Trophoblast cell (in vitro differentiated cells and primary cell): ENCODE data around the gene IL1RAPL1.

ENCODE experiments used
- DNase-seq, 2 donors: peaks; one replicate each; pipeline ENCODE4 v3.0.0-alpha.2; 2016
- H2AFZ ChIP-seq: 2 replicates; pipeline ENCODE4 v1.6.1; 2013; ENCODE audit warnings: low read length, moderate library complexity, mild to moderate bottlenecking; ENCODE audit not compliant: insufficient read depth, poor library complexity
- H2AK5ac ChIP-seq: 2 replicates; pipeline ENCODE4 v1.6.1; 2013; ENCODE audit warnings: mild to moderate bottlenecking, low read length
- H2BK120ac ChIP-seq: 2 replicates; pipeline ENCODE4 v1.6.1; 2013; ENCODE audit warnings: low read length, mild to moderate bottlenecking, moderate library complexity; ENCODE audit not compliant: insufficient read depth, poor library complexity
- H2BK12ac ChIP-seq: 2 replicates; pipeline ENCODE4 v1.6.1; 2013; ENCODE audit warnings: mild to moderate bottlenecking, low read length, moderate library complexity
- H2BK5ac ChIP-seq: 2 replicates; pipeline ENCODE4 v1.6.1; 2013; ENCODE audit warnings: low read length, low read depth, moderate library complexity, mild to moderate bottlenecking; ENCODE audit not compliant: poor library complexity
- H3K14ac ChIP-seq: 2 replicates; pipeline ENCODE4 v1.6.1; 2013; ENCODE audit warnings: mild to moderate bottlenecking, low read length
- H3K18ac ChIP-seq: 2 replicates; pipeline ENCODE4 v1.6.1; 2013; ENCODE audit warnings: mild to moderate bottlenecking, low read length
- H3K23ac ChIP-seq: 2 replicates; pipeline ENCODE4 v1.6.1; 2013; ENCODE audit warnings: low read length
- H3K27ac ChIP-seq: 2 replicates; pipeline ENCODE4 v1.5.1; 2013; ENCODE audit warnings: low read depth, mild to moderate bottlenecking, inconsistent platforms, low read length, moderate library complexity
- H3K27me3 ChIP-seq: 2 replicates; pipeline ENCODE4 v1.6.1; 2013; ENCODE audit warnings: inconsistent platforms, mild to moderate bottlenecking, low read length, moderate library complexity; ENCODE audit not compliant: insufficient read depth
- H3K36me3 ChIP-seq, 2 experiments: 1 replicate in 1 of 2; 2 replicates in 1 of 2; pipeline ENCODE4 v1.6.1; 2013; ENCODE audit warnings: low read length in 2 of 2, mild to moderate bottlenecking in 2 of 2, moderate library complexity in 1 of 2; ENCODE audit not compliant: insufficient read depth in 2 of 2, control insufficient read depth in 1 of 2
- H3K4ac ChIP-seq: 2 replicates; pipeline ENCODE4 v1.6.1; 2013; ENCODE audit warnings: low read depth, mild to moderate bottlenecking, low read length, moderate library complexity
- H3K4me1 ChIP-seq, 2 experiments: 1 replicate in 1 of 2; 2 replicates in 1 of 2; pipeline ENCODE4 v1.6.1; 2013; ENCODE audit warnings: low read length in 2 of 2, mild to moderate bottlenecking in 2 of 2, moderate library complexity in 1 of 2; ENCODE audit not compliant: insufficient read depth in 2 of 2, control insufficient read depth in 1 of 2
- H3K4me2 ChIP-seq: 2 replicates; pipeline ENCODE4 v1.6.1; 2013; ENCODE audit warnings: inconsistent platforms, mild to moderate bottlenecking, low read length, moderate library complexity
- H3K4me3 ChIP-seq: 2 replicates; pipeline ENCODE4 v1.5.1; 2013; ENCODE audit warnings: mild to moderate bottlenecking, low read depth, low read length, inconsistent platforms
- H3K79me1 ChIP-seq: one replicate; pipeline ENCODE4 v1.6.1; 2013; ENCODE audit warnings: low read length
- H3K79me2 ChIP-seq: 2 replicates; pipeline ENCODE4 v1.6.1; 2013; ENCODE audit warnings: low read length, mild to moderate bottlenecking; ENCODE audit not compliant: control insufficient read depth, insufficient read depth, poor library complexity
- H3K9ac ChIP-seq: 2 replicates; pipeline ENCODE4 v1.6.1; 2013; ENCODE audit warnings: mild to moderate bottlenecking, low read length
- H3K9me3 ChIP-seq: 2 replicates; pipeline ENCODE4 v1.6.1; 2013; ENCODE audit warnings: low read depth, mild to moderate bottlenecking, control low read depth, inconsistent platforms, low read length; ENCODE audit not compliant: insufficient read depth
- H4K12ac ChIP-seq: 2 replicates; pipeline ENCODE4 v1.6.1; 2013; ENCODE audit warnings: low read depth, mild to moderate bottlenecking, low read length, moderate library complexity
- H4K8ac ChIP-seq: 2 replicates; pipeline ENCODE4 v1.6.1; 2013; ENCODE audit warnings: low read depth, mild to moderate bottlenecking, low read length, moderate library complexity
- H4K91ac ChIP-seq: one replicate; pipeline ENCODE4 v1.6.1; 2013; ENCODE audit warnings: low read depth, mild to moderate bottlenecking, low read length, moderate library complexity
- WGBS: extraction: QIAGEN DNeasy Blood & Tissue Kit; methylation state at CpG from one replicate; pipeline ENCODE4 v1.1.7; 2013; ENCODE audit warnings: missing lambda C conversion rate; ENCODE audit not compliant: insufficient read length, insufficient coverage; ENCODE audit errors: extremely low coverage; 5-methylcytosine and 5-hydroxymethylcytosine counted together

Gene IL1RAPL1

DNA sequence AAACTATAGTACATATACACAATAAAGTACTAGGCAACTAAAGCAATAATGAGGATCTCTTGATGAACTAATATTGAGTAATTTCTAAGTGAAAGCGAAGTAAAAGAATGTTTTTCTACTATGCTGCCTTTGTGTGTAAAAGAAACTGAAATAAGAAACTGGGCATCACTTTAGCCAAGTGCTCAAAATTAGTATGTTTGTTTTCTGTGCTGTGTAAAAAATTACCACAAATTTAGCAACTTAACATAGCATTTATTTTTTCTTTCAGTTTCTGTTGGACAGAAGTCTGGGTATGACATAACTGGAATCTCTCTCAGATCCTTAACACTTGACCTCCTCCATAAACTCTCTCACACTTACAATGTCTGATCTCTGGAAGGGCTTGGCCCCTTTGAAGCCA is 941.0 kb downstream of the IL1RAPL1 start:
- H3K27ac ChIP-seq, result no peak overlapping the region
- H3K9me3 ChIP-seq, result no peaks in the 10 kb centered on the region
- H3K4me1 ChIP-seq, result no peaks in the 10 kb centered on the region
- H3K4me2 ChIP-seq, result no peak overlapping the region
- no peak overlapping the region for H2AK5ac ChIP-seq
- H2BK5ac ChIP-seq, result no peak overlapping the region
- no peak overlapping the region for H4K91ac ChIP-seq
- no peak overlapping the region for H2BK12ac ChIP-seq
- no peak overlapping the region for H4K8ac ChIP-seq
- H3K79me1 ChIP-seq, result no peaks in the 10 kb centered on the region
- H3K23ac ChIP-seq, result no peak overlapping the region
- H2BK120ac ChIP-seq, result no peak overlapping the region
- no peak overlapping the region for H3K14ac ChIP-seq
- H4K12ac ChIP-seq, result no peak overlapping the region
- H3K4me3 ChIP-seq, result no peak overlapping the region
- no peak overlapping the region for H3K9ac ChIP-seq
- H3K18ac ChIP-seq, result no peak overlapping the region
- H3K36me3 ChIP-seq, result no peaks in the 10 kb centered on the region
- no peak for DNase-seq
- H3K79me2 ChIP-seq, result no peaks in the 10 kb centered on the region
- no peak overlapping the region for H3K4ac ChIP-seq
- no peaks in the 10 kb centered on the region for H3K27me3 ChIP-seq
- WGBS, result no CpG with 5 or more reads among the region's 1 CpG
- H2AFZ ChIP-seq, result no peak overlapping the region

DNA sequence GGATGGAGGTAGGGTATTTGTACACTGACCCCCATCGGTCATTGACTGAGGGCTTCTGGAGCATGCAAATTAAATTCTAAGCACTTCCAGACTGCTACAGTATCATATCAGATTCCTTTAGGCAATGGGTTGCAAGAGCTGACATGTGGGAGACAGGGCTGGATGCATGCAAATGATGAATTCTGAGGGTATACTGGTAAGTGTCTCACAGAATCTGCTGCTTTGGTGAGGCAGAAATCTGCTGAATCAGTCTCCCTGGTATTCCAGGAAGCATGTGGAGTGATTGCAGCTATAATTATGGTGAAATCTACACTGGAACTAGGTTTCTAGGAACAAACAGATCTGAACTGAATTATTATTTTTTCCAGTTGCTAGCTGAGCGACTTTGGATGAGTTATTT is 943.3 kb downstream of the IL1RAPL1 start:
- Histone ChIP-seq H2AFZ (no peak overlapping the region), H3K36me3 (no peaks in the 10 kb centered on the region), H4K12ac (no peak overlapping the region), H3K4ac (no peak overlapping the region), H2BK120ac (no peak overlapping the region), H3K79me1 (no peaks in the 10 kb centered on the region), H4K91ac (no peak overlapping the region), H3K27me3 (no peaks in the 10 kb centered on the region), H3K4me2 (no peak overlapping the region), H3K18ac (no peak overlapping the region), H3K4me3 (no peak overlapping the region), H2BK12ac (no peak overlapping the region), H3K27ac (no peak overlapping the region), H3K14ac (no peak overlapping the region), H3K79me2 (no peaks in the 10 kb centered on the region), H2AK5ac (no peak overlapping the region), H3K9me3 (no peaks in the 10 kb centered on the region), H4K8ac (no peak overlapping the region), H3K23ac (no peak overlapping the region), H3K9ac (no peak overlapping the region), H3K4me1 (no peaks in the 10 kb centered on the region), H2BK5ac (no peak overlapping the region)
- no CpG with 5 or more reads among the region's 2 CpGs for WGBS
- DNase-seq, result peak in 1 of 2 donors; percentile 11

DNA sequence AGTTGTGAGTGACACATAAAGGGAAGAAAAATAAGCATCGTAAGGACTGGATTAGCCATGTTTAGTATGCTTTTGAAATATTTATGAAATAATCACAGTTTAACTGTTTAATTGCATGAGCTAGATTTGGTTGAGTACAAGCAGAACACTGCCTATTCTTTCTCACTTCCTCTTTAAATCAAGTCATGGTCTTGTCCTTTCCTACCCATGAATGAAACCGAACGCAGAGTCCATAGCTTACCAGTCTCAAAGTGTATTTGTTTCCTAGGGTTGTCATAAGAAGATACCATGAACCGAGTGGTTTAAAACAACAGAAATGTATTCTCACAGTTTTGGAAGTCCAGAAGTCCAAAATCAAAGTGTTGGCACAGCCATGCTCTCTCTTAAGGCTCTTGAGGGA is 944.1 kb downstream of the IL1RAPL1 start:
- Histone ChIP-seq H3K36me3 (no peaks in the 10 kb centered on the region), H2AFZ (no peak overlapping the region), H2BK5ac (no peak overlapping the region), H3K79me2 (no peaks in the 10 kb centered on the region), H3K4ac (no peak overlapping the region), H3K9me3 (no peaks in the 10 kb centered on the region), H4K91ac (no peak overlapping the region), H3K4me2 (no peak overlapping the region), H2AK5ac (no peak overlapping the region), H3K4me3 (no peak overlapping the region), H3K18ac (no peak overlapping the region), H2BK12ac (no peak overlapping the region), H3K27me3 (no peaks in the 10 kb centered on the region), H3K27ac (no peak overlapping the region), H3K14ac (no peak overlapping the region), H4K12ac (no peak overlapping the region), H4K8ac (no peak overlapping the region), H3K9ac (no peak overlapping the region), H2BK120ac (no peak overlapping the region), H3K4me1 (no peaks in the 10 kb centered on the region), H3K23ac (no peak overlapping the region), H3K79me1 (no peaks in the 10 kb centered on the region)
- no CpG with 5 or more reads among the region's 4 CpGs for WGBS
- no peak for DNase-seq

GRCh38 chrX:29535212-29536162 is 948.2 kb downstream of the IL1RAPL1 start:
- Histone ChIP-seq H3K4me3 (no peak overlapping the region), H3K79me2 (no peaks in the 10 kb centered on the region), H2AK5ac (no peak overlapping the region), H3K9me3 (no peaks in the 10 kb centered on the region), H2BK5ac (no peak overlapping the region), H3K4ac (no peak overlapping the region), H3K36me3 (no peaks in the 10 kb centered on the region), H2AFZ (no peak overlapping the region), H3K4me1 (no peaks in the 10 kb centered on the region), H3K4me2 (no peak overlapping the region), H3K79me1 (no peaks in the 10 kb centered on the region), H3K23ac (no peak overlapping the region), H2BK120ac (no peak overlapping the region), H3K9ac (no peak overlapping the region), H3K18ac (no peak overlapping the region), H3K27ac (no peak overlapping the region), H2BK12ac (no peak overlapping the region), H4K91ac (no peak overlapping the region), H3K27me3 (no peaks in the 10 kb centered on the region), H3K14ac (no peak overlapping the region), H4K8ac (no peak overlapping the region), H4K12ac (no peak overlapping the region)
- DNase-seq, result no peak
- WGBS, result no CpG with 5 or more reads among the region's 1 CpG
